Activated T-cell treated with anti-CD3 and anti-CD28 coated beads, Interleukin-2, amount 50 U/mL, for 1 hour (primary cell): Measurements from ENCODE around the gene CCSAP.
"Not testable (repeated sequence)": the region's sequence is repeated elsewhere in the genome, so short reads cannot be mapped to it uniquely, and the experiment has no call there.

Experiments
- DNase-seq: peaks from one replicate; pipeline ENCODE4 v3.0.0-alpha.2; 2020

Gene CCSAP

GRCh38 chr1:229364207-229365065 lies 21.6 kb upstream of the CCSAP start:
- DNase-seq = no peak

GRCh38 chr1:229363723-229364122 lies 20.9 kb upstream of the CCSAP start:
- no peak for DNase-seq

- no peak for DNase-seq
These were observed 17.6 kb upstream of the CCSAP start for GRCh38 chr1:229360420-229360819.

- DNase-seq = no peak
These were observed 12.8 kb upstream of the CCSAP start for GRCh38 chr1:229355661-229356060.

GRCh38 chr1:229354226-229354625 lies 11.4 kb upstream of the CCSAP start:
- DNase-seq = no peak

- no peak for DNase-seq
These were observed 10.1 kb upstream of the CCSAP start for GRCh38 chr1:229352975-229353374.

- no peak for DNase-seq
These were observed 6.9 kb upstream of the CCSAP start for GRCh38 chr1:229349463-229350385.

GRCh38 chr1:229347528-229347927 lies 4.7 kb upstream of the CCSAP start:
- no peak for DNase-seq

GRCh38 chr1:229344937-229345684 lies 2.3 kb upstream of the CCSAP start:
- no peak for DNase-seq

- no peak for DNase-seq
These were observed 1.3 kb upstream of the CCSAP start for GRCh38 chr1:229344139-229344538.

- peak; percentile 89 for DNase-seq
These were observed 832 bp downstream of the CCSAP start for GRCh38 chr1:229341774-229342655.

- no peak for DNase-seq
These were observed 2.4 kb downstream of the CCSAP start for GRCh38 chr1:229340496-229340895.

- DNase-seq = no peak
These were observed 3.3 kb downstream of the CCSAP start for GRCh38 chr1:229339520-229339919.

GRCh38 chr1:229339086-229339485 lies 3.8 kb downstream of the CCSAP start:
- no peak for DNase-seq

- no peak for DNase-seq
These were observed 6.5 kb downstream of the CCSAP start for GRCh38 chr1:229336345-229336744.

- DNase-seq = no peak
These were observed 8.1 kb downstream of the CCSAP start for GRCh38 chr1:229334716-229335115.

GRCh38 chr1:229334269-229334668 lies 8.6 kb downstream of the CCSAP start:
- DNase-seq = no peak

- no peak for DNase-seq
These were observed 14.1 kb downstream of the CCSAP start for GRCh38 chr1:229328598-229329362.

- DNase-seq = not testable (repeated sequence)
These were observed 15.1 kb downstream of the CCSAP start for GRCh38 chr1:229327765-229328164.

GRCh38 chr1:229326601-229327000 lies 16.2 kb downstream of the CCSAP start:
- no peak for DNase-seq

GRCh38 chr1:229325853-229326487 lies 16.9 kb downstream of the CCSAP start:
- no peak for DNase-seq
